SU-DHL-6 (cell line): ENCODE results near the gene POU6F2.

Experiments used
- H2AFZ ChIP-seq: fragments of 200-600 bp; sonication (generic); 2 replicates; pipeline ENCODE4 v1.6.1; 2014; ENCODE audit warnings: low read depth, mild to moderate bottlenecking, moderate library complexity, mixed read lengths, antibody characterized with exemption, low read length; ENCODE audit not compliant: severe bottlenecking
- H3F3A ChIP-seq: fragments of 200-600 bp; shearing (Covaris generic); 2 replicates; pipeline ENCODE4 v1.6.0; 2016; ENCODE audit warnings: antibody characterized with exemption, mild to moderate bottlenecking; ENCODE audit not compliant: insufficient read depth
- H3K27ac ChIP-seq: fragments of 200-600 bp; sonication (generic); 2 replicates; pipeline ENCODE4 v1.5.1; 2016; ENCODE audit warnings: low read depth, mild to moderate bottlenecking, low read length, moderate library complexity, mixed read lengths
- H3K27me3 ChIP-seq: fragments of 200-600 bp; sonication (generic), shearing (Covaris generic); 2 replicates; pipeline ENCODE4 v1.6.0; 2014; ENCODE audit warnings: mild to moderate bottlenecking, low read length
- H3K36me3 ChIP-seq: fragments of 200-600 bp; sonication (generic); 2 replicates; pipeline ENCODE4 v1.6.1; 2014; ENCODE audit warnings: mild to moderate bottlenecking, low read length, mixed read lengths
- H3K4me2 ChIP-seq: fragments of 300-600, 200-600 bp; shearing (Covaris generic), sonication (generic); 2 replicates; pipeline ENCODE4 v1.6.0; 2014; ENCODE audit warnings: low read length, low read depth, mild to moderate bottlenecking; ENCODE audit not compliant: poor library complexity, severe bottlenecking
- H3K4me3 ChIP-seq: fragments of 200-600 bp; sonication (generic); 2 replicates; pipeline ENCODE4 v1.5.1; 2014; ENCODE audit warnings: antibody characterized with exemption, low read length, mild to moderate bottlenecking, mixed read lengths; ENCODE audit not compliant: insufficient read depth, poor library complexity, severe bottlenecking
- H3K79me2 ChIP-seq: fragments of 200-600 bp; sonication (generic); 2 replicates; pipeline ENCODE4 v1.6.1; 2014; ENCODE audit warnings: mild to moderate bottlenecking, low read length, moderate library complexity; ENCODE audit not compliant: insufficient read depth
- H3K9ac ChIP-seq: fragments of 200-600 bp; sonication (generic); 2 replicates; pipeline ENCODE4 v1.7.0; 2014; ENCODE audit warnings: mild to moderate bottlenecking, low read length
- H3K9me2 ChIP-seq: fragments of 200-600 bp; sonication (generic); replicated peaks from 2 replicates; pipeline ENCODE4 v1.6.1; 2014; ENCODE audit warnings: low read length; ENCODE audit not compliant: insufficient read depth
- H3K9me3 ChIP-seq: fragments of 200-600 bp; sonication (generic); 2 replicates; pipeline ENCODE4 v1.6.1; 2014; ENCODE audit warnings: low read length, mixed read lengths; ENCODE audit not compliant: insufficient read depth
- H4K20me1 ChIP-seq: fragments of 200-600 bp; sonication (generic); 2 replicates; pipeline ENCODE4 v1.6.1; 2014; ENCODE audit warnings: low read depth, mild to moderate bottlenecking, antibody characterized with exemption, low read length, moderate library complexity, mixed read lengths
- CTCF ChIP-seq: fragments of 200-600 bp; sonication (generic); IDR thresholded peaks from one replicate; pipeline ENCODE4 v1.5.1; 2017; ENCODE audit warnings: antibody characterized with exemption, mild to moderate bottlenecking, low read length, moderate library complexity; ENCODE audit not compliant: insufficient read depth, poor library complexity, severe bottlenecking
- EZH2phosphoT487 ChIP-seq: fragments of 200-600 bp; sonication (generic), shearing (Covaris generic); conservative IDR thresholded peaks from 2 replicates; pipeline ENCODE4 v1.6.1; 2018; ENCODE audit warnings: mild to moderate bottlenecking, antibody characterized with exemption, low read length, moderate library complexity, mixed read lengths

Gene POU6F2

GRCh38 chr7:39033885-39034624, 56.3 kb downstream of the POU6F2 start:
- no peak overlapping the region for H3K9ac ChIP-seq
- H3K36me3 ChIP-seq, result no peaks in the 10 kb centered on the region
- no peak overlapping the region for H3K27ac ChIP-seq
- H3K79me2 ChIP-seq, result no peaks in the 10 kb centered on the region
- TF ChIP-seq EZH2phosphoT487 (no peak), CTCF (no peak)
- H2AFZ ChIP-seq, result no peak overlapping the region
- H3K4me2 ChIP-seq, result no peak overlapping the region
- H4K20me1 ChIP-seq, result no peaks in the 10 kb centered on the region
- H3K4me3 ChIP-seq, result no peak overlapping the region
- no peaks in the 10 kb centered on the region for H3K9me3 ChIP-seq
- H3K27me3 ChIP-seq, result no peaks in the 10 kb centered on the region
- no peaks in the 10 kb centered on the region for H3F3A ChIP-seq
- no peaks in the 10 kb centered on the region for H3K9me2 ChIP-seq

GRCh38 chr7:39035156-39035555, 57.4 kb downstream of the POU6F2 start:
- Histone ChIP-seq H3F3A (no peaks in the 10 kb centered on the region), H3K4me3 (no peak overlapping the region), H3K27ac (no peak overlapping the region), H3K27me3 (no peaks in the 10 kb centered on the region), H2AFZ (no peak overlapping the region), H3K9me2 (no peaks in the 10 kb centered on the region), H3K9me3 (no peaks in the 10 kb centered on the region), H3K36me3 (no peaks in the 10 kb centered on the region), H3K79me2 (no peaks in the 10 kb centered on the region), H3K4me2 (no peak overlapping the region), H4K20me1 (no peaks in the 10 kb centered on the region), H3K9ac (no peak overlapping the region)
- no peak for TF ChIP-seq EZH2phosphoT487
- TF ChIP-seq CTCF, result no peak

GRCh38 chr7:39035903-39036302, 58.2 kb downstream of the POU6F2 start:
- H3F3A ChIP-seq, result no peaks in the 10 kb centered on the region
- H3K9me3 ChIP-seq, result no peaks in the 10 kb centered on the region
- no peaks in the 10 kb centered on the region for H3K79me2 ChIP-seq
- H3K27ac ChIP-seq, result no peak overlapping the region
- H3K9me2 ChIP-seq, result no peaks in the 10 kb centered on the region
- no peaks in the 10 kb centered on the region for H4K20me1 ChIP-seq
- H2AFZ ChIP-seq, result no peak overlapping the region
- H3K4me2 ChIP-seq, result no peak overlapping the region
- H3K27me3 ChIP-seq, result no peaks in the 10 kb centered on the region
- no peak overlapping the region for H3K9ac ChIP-seq
- no peak overlapping the region for H3K4me3 ChIP-seq
- H3K36me3 ChIP-seq, result no peaks in the 10 kb centered on the region
- TF ChIP-seq EZH2phosphoT487, result no peak
- TF ChIP-seq CTCF, result no peak
